HCT116 (cell line): Measurements from ENCODE around the gene FFAR1. TPM values are rescaled to one million over a fixed set of nuclear protein-coding genes. Genes with fewer than 3 reads are reported as not detected.

ENCODE experiments used
- ATAC-seq: fragments of 200-7000 bp; cut with Tn5 transposase; 2 replicates; pipeline ENCODE4 v1.9.1; 2020; ENCODE audit warnings: mild to moderate bottlenecking, moderate library complexity
- BruUV-seq: library from RNA; stranded (reverse); fragments of 400-500 nt; replicated peaks from 2 replicates; lab custom pipeline; 2021; lab: Mats Ljungman, UMichigan
- CTCF ChIA-PET: fragments of 300-600 bp; sonication (Branson Sonifier 250); formaldehyde crosslinking; loops from one replicate; lab custom pipeline; 2021; ENCODE audit warnings: antibody characterized with exemption; lab: Charles Lee
- POLR2A ChIA-PET: fragments of 300-600, 350-600 bp; sonication (Branson Sonifier 250); formaldehyde crosslinking; loops from one replicate; lab custom pipeline; 2021; ENCODE audit warnings: antibody characterized with exemption; lab: Charles Lee
- RAD21 ChIA-PET, 2 experiments: fragments of 300-600 bp; sonication (Branson Sonifier 250); formaldehyde crosslinking; loops; one replicate each; lab custom pipeline; 2023; ENCODE audit warnings: low total read pairs in 2 of 2; ENCODE audit not compliant: uncharacterized antibody in 2 of 2, unreplicated experiment in 2 of 2, low non-redundant PET in 1 of 2; lab: Charles Lee
- DNase-seq: peaks from one replicate; pipeline ENCODE4 v3.0.0-alpha.2; 2010; ENCODE audit warnings: low read depth, low spot score
- H2AFZ ChIP-seq: fragments of 200-600 bp; shearing (Covaris generic), sonication (generic); 2 replicates; pipeline ENCODE4 v1.6.1; 2017; ENCODE audit warnings: low read depth, mixed run types, mixed read lengths, antibody characterized with exemption, low read length; ENCODE audit not compliant: poor library complexity, severe bottlenecking
- H3K27ac ChIP-seq: 2 replicates; pipeline ENCODE4 v1.5.1; 2012; ENCODE audit warnings: low read depth, low read length
- H3K27me3 ChIP-seq: fragments of 200-600 bp; sonication (generic); 2 replicates; pipeline ENCODE4 v1.6.1; 2016; ENCODE audit warnings: mixed run types, low read length, mixed read lengths; ENCODE audit not compliant: insufficient read depth
- H3K36me3 ChIP-seq, 2 experiments: fragments of 200-500 bp in 1 of 2; fragments of 200-600 bp in 1 of 2; sonication (Bioruptor generic) in 1 of 2; sonication (generic) in 1 of 2; 2 replicates each; pipeline versions ENCODE4 v1.5.1 to v1.6.1; 2014 to 2016; ENCODE audit warnings: low read length in 2 of 2, inconsistent platforms in 1 of 2, mixed read lengths in 1 of 2, mixed run types in 1 of 2; ENCODE audit not compliant: insufficient read depth in 2 of 2, control insufficient read depth in 1 of 2
- H3K4me1 ChIP-seq, 2 experiments: fragments of 200-600 bp in 1 of 2; sonication (generic) in 1 of 2; 2 replicates each; pipeline versions ENCODE4 v1.5.1 to v1.6.1; 2012 to 2017; ENCODE audit warnings: low read length in 2 of 2, inconsistent platforms in 1 of 2, mild to moderate bottlenecking in 1 of 2, mixed read lengths in 1 of 2, mixed run types in 1 of 2, moderate library complexity in 1 of 2; ENCODE audit not compliant: insufficient read depth in 2 of 2, control insufficient read depth in 1 of 2
- H3K4me2 ChIP-seq: fragments of 200-600 bp; sonication (generic); 2 replicates; pipeline ENCODE4 v1.6.1; 2017; ENCODE audit warnings: mixed run types, low read length, mixed read lengths
- H3K4me3 ChIP-seq, 2 experiments: fragments of 200-600 bp in 1 of 2; sonication (generic) in 1 of 2; replicated peaks in 1 of 2; 2 replicates each; pipeline ENCODE4 v1.5.1; 2011 to 2016; ENCODE audit warnings: low read length in 2 of 2, control low read depth in 1 of 2, low read depth in 1 of 2, mild to moderate bottlenecking in 1 of 2, mixed read lengths in 1 of 2, mixed run types in 1 of 2
- H3K79me2 ChIP-seq: fragments of 200-600 bp; sonication (generic); 2 replicates; pipeline ENCODE4 v1.6.1; 2017; ENCODE audit warnings: mild to moderate bottlenecking, mixed run types, low read length, moderate library complexity, mixed read lengths; ENCODE audit not compliant: insufficient read depth
- H3K9ac ChIP-seq: fragments of 200-600 bp; sonication (generic); 2 replicates; pipeline ENCODE4 v1.6.1; 2016; ENCODE audit warnings: low read length, mixed read lengths
- H3K9me2 ChIP-seq: fragments of 200-600 bp; sonication (generic), shearing (Covaris generic); 2 replicates; pipeline ENCODE4 v1.6.1; 2017; ENCODE audit warnings: mixed run types, mild to moderate bottlenecking, moderate library complexity; ENCODE audit not compliant: insufficient read depth
- H3K9me3 ChIP-seq, 2 experiments: fragments of 200-500 bp in 1 of 2; fragments of 200-600 bp in 1 of 2; sonication (Bioruptor generic) in 1 of 2; sonication (generic) in 1 of 2; 2 replicates each; pipeline ENCODE4 v1.6.1; 2014 to 2017; ENCODE audit warnings: low read length in 2 of 2, mixed read lengths in 2 of 2, inconsistent platforms in 1 of 2, low read depth in 1 of 2, mild to moderate bottlenecking in 1 of 2, mixed run types in 1 of 2, moderate library complexity in 1 of 2; ENCODE audit not compliant: control insufficient read depth in 1 of 2, insufficient read depth in 1 of 2
- H4K20me1 ChIP-seq: fragments of 200-600 bp; sonication (generic), shearing (Covaris generic); 2 replicates; pipeline ENCODE4 v1.6.1; 2017; ENCODE audit warnings: mixed run types, mild to moderate bottlenecking, moderate library complexity; ENCODE audit not compliant: insufficient read depth
- CBX3 ChIP-seq: IDR thresholded peaks from 2 replicates; pipeline ENCODE4 v1.6.1; 2012; ENCODE audit warnings: low read depth
- EGR1 ChIP-seq: IDR thresholded peaks from 2 replicates; pipeline ENCODE4 v1.6.1; 2012; ENCODE audit warnings: low read depth
- ELF1 ChIP-seq: IDR thresholded peaks from 2 replicates; pipeline ENCODE4 v1.6.1; 2012; ENCODE audit warnings: low read depth, borderline replicate concordance
- EZH2 ChIP-seq: fragments of 200-600 bp; sonication (generic); IDR thresholded peaks from 2 replicates; pipeline ENCODE4 v1.6.1; 2017; ENCODE audit warnings: antibody characterized with exemption, mixed run types
- EZH2phosphoT487 ChIP-seq: fragments of 200-600 bp; IDR thresholded peaks from 2 replicates; pipeline ENCODE4 v1.6.1; 2018; ENCODE audit warnings: antibody characterized with exemption, borderline replicate concordance
- FOSL1 ChIP-seq: IDR thresholded peaks from 2 replicates; pipeline ENCODE4 v1.6.1; 2012; ENCODE audit warnings: low read depth
- JUND ChIP-seq: IDR thresholded peaks from 2 replicates; pipeline ENCODE4 v1.6.1; 2012
- POLR2A ChIP-seq: IDR thresholded peaks from 2 replicates; pipeline ENCODE4 v1.7.0; 2011; ENCODE audit warnings: borderline replicate concordance; ENCODE audit not compliant: insufficient read depth, insufficient read length; ENCODE audit errors: extremely low read depth
- POLR2AphosphoS5 ChIP-seq: IDR thresholded peaks from 2 replicates; pipeline ENCODE4 v1.6.1; 2011; ENCODE audit warnings: mild to moderate bottlenecking, low read depth, low read length, moderate library complexity
- RAD21 ChIP-seq: IDR thresholded peaks from 2 replicates; pipeline ENCODE4 v1.6.1; 2012; ENCODE audit warnings: low read depth, mild to moderate bottlenecking
- SRF ChIP-seq: IDR thresholded peaks from 2 replicates; pipeline ENCODE4 v1.6.1; 2012; ENCODE audit warnings: low read depth
- TCF7L2 ChIP-seq: IDR thresholded peaks from 2 replicates; pipeline ENCODE4 v1.7.0; 2011; ENCODE audit warnings: borderline replicate concordance, inconsistent platforms; ENCODE audit not compliant: insufficient read depth, insufficient read length; ENCODE audit errors: extremely low read depth
- YY1 ChIP-seq: IDR thresholded peaks from 2 replicates; pipeline ENCODE4 v1.6.1; 2011; ENCODE audit warnings: low read length, low read depth, moderate library complexity, mild to moderate bottlenecking; ENCODE audit not compliant: insufficient replicate concordance; ENCODE audit errors: extremely low read depth
- ZBTB33 ChIP-seq: IDR thresholded peaks from 2 replicates; pipeline ENCODE4 v1.6.1; 2011; ENCODE audit warnings: mild to moderate bottlenecking, low read length, moderate library complexity; ENCODE audit not compliant: insufficient replicate concordance; ENCODE audit errors: extremely low read depth
- ZFX ChIP-seq: fragments of 450-650 bp; IDR thresholded peaks from 2 replicates; pipeline ENCODE4 v1.6.1; 2017
- ZNF274 ChIP-seq: fragments of 200-500 bp; sonication (Bioruptor generic); IDR thresholded peaks from 2 replicates; pipeline ENCODE4 v1.6.1; 2014; ENCODE audit warnings: mild to moderate bottlenecking, low read depth, low read length, inconsistent platforms
- intact Hi-C: fragments of 100-400 bp; cut with micrococcal nuclease; formaldehyde crosslinking; loops from 2 replicates; pipeline ENCODE4 v1.10.0; 2022
- total RNA-seq: library from RNA; stranded (reverse); gene quantifications from one replicate; pipeline ENCODE4 v1.2.1, GENCODE V29; 2021; ENCODE audit not compliant: unreplicated experiment
- TF ChIP-seq, protein P1 (sequence below): IDR thresholded peaks from 2 replicates; pipeline ENCODE4 v1.6.1; 2012
- TF ChIP-seq, protein P2 (sequence below): IDR thresholded peaks from 2 replicates; pipeline ENCODE4 v1.6.1; 2012
- TF ChIP-seq, protein P3 (sequence below), 3 experiments: fragments of 200-600 bp in 1 of 3; sonication (generic) in 1 of 3; IDR thresholded peaks in 2 of 3; conservative IDR thresholded peaks in 1 of 3; 2 replicates each; pipeline ENCODE4 v1.5.1; 2012 to 2017; ENCODE audit warnings: low read depth in 2 of 3, low read length in 2 of 3, antibody characterized with exemption in 1 of 3, borderline replicate concordance in 1 of 3, control low read depth in 1 of 3, mild to moderate bottlenecking in 1 of 3, mixed read lengths in 1 of 3, mixed run types in 1 of 3, moderate library complexity in 1 of 3; ENCODE audit not compliant: insufficient read depth in 1 of 3
- TF ChIP-seq, protein P4 (sequence below): IDR thresholded peaks from 2 replicates; pipeline ENCODE4 v1.6.1; 2012; ENCODE audit warnings: low read depth

Gene FFAR1
- total RNA-seq, 1 experiment from 2014 or later = not detected

- no peak overlapping the region for H3K4me3 ChIP-seq
- no peaks in the 10 kb centered on the region for H3K9me3 ChIP-seq
- no peaks in the 10 kb centered on the region for H3K9me2 ChIP-seq
- peaks cover 3% of the 10 kb centered on the region; the same call in 1 of the 2 replicates for H3K27me3 ChIP-seq
- H3K27ac ChIP-seq = no peak overlapping the region
- no peak for ATAC-seq
- no peaks in the 10 kb centered on the region for H3K36me3 ChIP-seq
- H3K79me2 ChIP-seq = no peaks in the 10 kb centered on the region
- ChIA-PET RAD21 (no interaction called here), POLR2A (no interaction called here)
- H3K4me2 ChIP-seq = no peak overlapping the region
- intact Hi-C loops = no loop called here
- H4K20me1 ChIP-seq = no peaks in the 10 kb centered on the region
- no peak overlapping the region for H3K9ac ChIP-seq
- no TSS peak for BruUV-seq
- H3K4me1 ChIP-seq = no peaks in the 10 kb centered on the region
- H2AFZ ChIP-seq = no peak overlapping the region
- DNase-seq = no peak
- TF ChIP-seq ZFX = no peak
- no peak for TF ChIP-seq FOSL1
- no peak for TF ChIP-seq SRF
- no peak for TF ChIP-seq EZH2phosphoT487
- TF ChIP-seq, protein P1, sequence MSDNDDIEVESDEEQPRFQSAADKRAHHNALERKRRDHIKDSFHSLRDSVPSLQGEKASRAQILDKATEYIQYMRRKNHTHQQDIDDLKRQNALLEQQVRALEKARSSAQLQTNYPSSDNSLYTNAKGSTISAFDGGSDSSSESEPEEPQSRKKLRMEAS = no peak
- TF ChIP-seq YY1 = no peak
- TF ChIP-seq, protein P2, sequence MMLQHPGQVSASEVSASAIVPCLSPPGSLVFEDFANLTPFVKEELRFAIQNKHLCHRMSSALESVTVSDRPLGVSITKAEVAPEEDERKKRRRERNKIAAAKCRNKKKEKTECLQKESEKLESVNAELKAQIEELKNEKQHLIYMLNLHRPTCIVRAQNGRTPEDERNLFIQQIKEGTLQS = no peak
- no peak for TF ChIP-seq ELF1
- TF ChIP-seq TCF7L2 = no peak
- TF ChIP-seq JUND = no peak
- TF ChIP-seq EZH2 = no peak
- TF ChIP-seq POLR2AphosphoS5 = no peak
- TF ChIP-seq CBX3 = no peak
- no peak for TF ChIP-seq RAD21
- TF ChIP-seq ZBTB33 = no peak
- TF ChIP-seq, protein P3, sequence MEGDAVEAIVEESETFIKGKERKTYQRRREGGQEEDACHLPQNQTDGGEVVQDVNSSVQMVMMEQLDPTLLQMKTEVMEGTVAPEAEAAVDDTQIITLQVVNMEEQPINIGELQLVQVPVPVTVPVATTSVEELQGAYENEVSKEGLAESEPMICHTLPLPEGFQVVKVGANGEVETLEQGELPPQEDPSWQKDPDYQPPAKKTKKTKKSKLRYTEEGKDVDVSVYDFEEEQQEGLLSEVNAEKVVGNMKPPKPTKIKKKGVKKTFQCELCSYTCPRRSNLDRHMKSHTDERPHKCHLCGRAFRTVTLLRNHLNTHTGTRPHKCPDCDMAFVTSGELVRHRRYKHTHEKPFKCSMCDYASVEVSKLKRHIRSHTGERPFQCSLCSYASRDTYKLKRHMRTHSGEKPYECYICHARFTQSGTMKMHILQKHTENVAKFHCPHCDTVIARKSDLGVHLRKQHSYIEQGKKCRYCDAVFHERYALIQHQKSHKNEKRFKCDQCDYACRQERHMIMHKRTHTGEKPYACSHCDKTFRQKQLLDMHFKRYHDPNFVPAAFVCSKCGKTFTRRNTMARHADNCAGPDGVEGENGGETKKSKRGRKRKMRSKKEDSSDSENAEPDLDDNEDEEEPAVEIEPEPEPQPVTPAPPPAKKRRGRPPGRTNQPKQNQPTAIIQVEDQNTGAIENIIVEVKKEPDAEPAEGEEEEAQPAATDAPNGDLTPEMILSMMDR (IDR thresholded peaks at IDR 0.05 in 2 of 3, conservative IDR thresholded peaks at IDR 0.05 in 1 of 3; ENCODE audit: borderline replicate concordance in 1 of 3, insufficient read depth in 1 of 3, low read depth in 2 of 3, low read length in 2 of 3) = no peak
- TF ChIP-seq, protein P4, sequence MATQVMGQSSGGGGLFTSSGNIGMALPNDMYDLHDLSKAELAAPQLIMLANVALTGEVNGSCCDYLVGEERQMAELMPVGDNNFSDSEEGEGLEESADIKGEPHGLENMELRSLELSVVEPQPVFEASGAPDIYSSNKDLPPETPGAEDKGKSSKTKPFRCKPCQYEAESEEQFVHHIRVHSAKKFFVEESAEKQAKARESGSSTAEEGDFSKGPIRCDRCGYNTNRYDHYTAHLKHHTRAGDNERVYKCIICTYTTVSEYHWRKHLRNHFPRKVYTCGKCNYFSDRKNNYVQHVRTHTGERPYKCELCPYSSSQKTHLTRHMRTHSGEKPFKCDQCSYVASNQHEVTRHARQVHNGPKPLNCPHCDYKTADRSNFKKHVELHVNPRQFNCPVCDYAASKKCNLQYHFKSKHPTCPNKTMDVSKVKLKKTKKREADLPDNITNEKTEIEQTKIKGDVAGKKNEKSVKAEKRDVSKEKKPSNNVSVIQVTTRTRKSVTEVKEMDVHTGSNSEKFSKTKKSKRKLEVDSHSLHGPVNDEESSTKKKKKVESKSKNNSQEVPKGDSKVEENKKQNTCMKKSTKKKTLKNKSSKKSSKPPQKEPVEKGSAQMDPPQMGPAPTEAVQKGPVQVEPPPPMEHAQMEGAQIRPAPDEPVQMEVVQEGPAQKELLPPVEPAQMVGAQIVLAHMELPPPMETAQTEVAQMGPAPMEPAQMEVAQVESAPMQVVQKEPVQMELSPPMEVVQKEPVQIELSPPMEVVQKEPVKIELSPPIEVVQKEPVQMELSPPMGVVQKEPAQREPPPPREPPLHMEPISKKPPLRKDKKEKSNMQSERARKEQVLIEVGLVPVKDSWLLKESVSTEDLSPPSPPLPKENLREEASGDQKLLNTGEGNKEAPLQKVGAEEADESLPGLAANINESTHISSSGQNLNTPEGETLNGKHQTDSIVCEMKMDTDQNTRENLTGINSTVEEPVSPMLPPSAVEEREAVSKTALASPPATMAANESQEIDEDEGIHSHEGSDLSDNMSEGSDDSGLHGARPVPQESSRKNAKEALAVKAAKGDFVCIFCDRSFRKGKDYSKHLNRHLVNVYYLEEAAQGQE = no peak
- TF ChIP-seq EGR1 = no peak
- no peak for TF ChIP-seq ZNF274
- no peak for TF ChIP-seq POLR2A
- TF ChIP-seq, all 23 proteins: peak for 0
- CTCF ChIA-PET = no interaction called here
Observed at GRCh38 chr19:35363001-35363590, 15.4 kb downstream of the FFAR1 start.
